Measurements from ENCODE around the gene CFAP20.

The CFAP20 gene

DNA sequence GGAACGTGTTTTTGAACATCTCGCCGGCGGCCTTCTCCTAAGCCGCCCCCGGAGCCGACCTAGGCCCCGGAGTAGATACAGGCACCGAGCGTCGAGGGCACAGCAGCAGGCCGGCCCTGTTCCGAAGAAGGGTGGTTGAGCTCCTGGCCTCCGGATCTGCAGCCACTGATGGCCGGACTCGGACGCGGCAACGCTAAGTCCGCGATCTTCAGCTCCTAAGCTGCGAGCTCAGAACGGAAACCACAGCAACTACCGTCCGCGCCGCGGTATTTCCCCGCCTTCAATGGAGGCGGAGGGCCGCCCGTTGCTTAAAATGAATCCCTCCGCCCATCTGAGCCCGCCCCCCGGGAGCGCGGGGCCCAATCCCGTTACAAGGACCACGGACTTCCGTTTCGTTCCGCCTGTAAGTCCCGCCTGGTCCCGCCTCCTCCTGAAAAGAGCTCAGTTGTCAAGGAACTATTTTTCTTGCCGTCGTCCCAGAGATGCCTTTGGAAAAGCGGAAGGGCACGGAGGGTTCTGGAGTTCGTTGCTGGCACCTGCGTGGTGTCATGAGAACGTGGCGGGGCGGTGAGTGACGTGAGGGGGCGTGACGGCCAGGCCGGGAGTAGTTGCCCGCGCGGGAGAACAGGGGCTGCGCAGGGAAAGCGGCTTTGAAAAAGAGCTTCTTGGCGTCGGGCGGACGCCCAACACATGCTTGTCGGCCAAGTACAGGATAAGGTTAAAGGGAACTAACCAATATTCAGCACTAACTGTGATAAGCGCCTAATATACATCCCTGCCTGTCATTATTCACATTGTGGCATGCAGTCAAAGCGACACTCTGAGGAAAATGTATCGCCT is at the start of gene CFAP20:
TSS of gene CFAP20 (minus strand) at position 285 of the 840 bp plus-strand sequence. CDS start at position 19, 266 bp downstream.
- peak; percentile 92 for DNase-seq (ENCODE audit: low read depth)

DNA sequence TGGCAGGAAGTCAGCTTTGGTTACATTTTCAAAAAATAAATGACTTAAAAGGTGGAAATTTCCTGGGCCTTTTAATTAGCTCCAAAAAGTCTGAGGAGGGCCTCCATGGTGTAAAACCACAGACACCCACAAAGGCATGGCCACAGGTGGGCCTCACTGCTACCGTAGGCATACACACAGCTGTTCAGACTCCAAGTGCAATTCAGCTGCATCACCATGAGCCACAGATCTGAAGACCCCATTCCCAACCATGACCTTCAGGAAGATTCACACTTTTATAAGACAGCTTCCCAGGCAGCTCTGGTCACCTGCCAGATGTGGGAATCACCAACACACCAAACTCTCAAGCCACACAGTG is 48.2 kb upstream of the CFAP20 start:
- no peak for DNase-seq (ENCODE audit: low read depth)

DNA sequence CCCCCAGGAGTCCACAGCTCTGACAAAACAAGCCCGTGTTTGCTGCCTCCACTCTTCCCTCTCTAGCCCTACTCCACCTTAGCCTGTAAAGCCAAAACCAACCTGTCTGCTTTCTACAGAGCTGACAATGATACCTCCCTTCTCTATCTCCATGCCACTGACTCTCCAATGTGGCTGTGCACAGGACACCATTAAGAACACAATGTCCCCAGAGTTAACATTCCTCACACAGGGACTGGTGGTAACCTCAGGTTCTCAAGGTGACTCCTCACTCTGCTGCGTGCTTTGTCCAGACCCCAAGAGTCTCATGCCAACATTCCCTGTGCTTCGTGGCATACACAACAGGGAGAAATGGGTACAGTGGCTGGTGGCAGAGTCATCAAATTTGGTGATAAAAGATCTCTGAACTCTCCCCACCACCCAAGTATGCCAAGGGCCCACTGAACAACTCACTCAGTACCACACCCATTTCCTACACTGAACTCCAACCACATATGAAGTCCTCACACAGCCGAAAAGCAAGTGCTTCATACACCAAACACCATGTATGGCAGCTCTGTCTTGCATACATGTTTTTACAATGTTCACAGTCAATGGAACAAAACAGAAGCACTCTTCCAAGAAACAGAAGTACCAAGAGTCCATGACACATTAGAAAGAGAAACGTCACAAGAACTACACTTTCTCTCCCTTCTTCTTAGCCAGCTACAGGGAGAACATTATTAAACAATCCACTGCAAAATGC is 47.6 kb upstream of the CFAP20 start:
- DNase-seq (ENCODE audit: low read depth), result no peak

DNA sequence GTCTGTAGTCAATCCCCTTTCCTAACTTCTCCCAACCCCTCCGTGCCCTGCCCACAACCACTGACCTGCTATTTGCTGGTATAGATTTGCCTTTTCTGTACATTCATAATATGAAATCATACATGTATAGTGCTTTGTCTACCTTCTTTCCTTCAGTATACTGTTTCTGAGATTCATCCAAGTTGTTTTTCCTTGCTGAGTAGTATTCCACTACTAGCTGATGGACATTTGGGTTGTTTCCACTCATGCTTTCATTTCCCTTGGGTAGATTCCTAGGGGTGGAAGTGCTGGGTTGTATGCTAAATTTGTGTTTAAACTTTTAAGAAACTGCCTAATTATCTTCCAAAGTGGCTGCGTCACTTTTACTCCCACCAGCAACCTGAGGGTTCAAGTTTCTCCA is 41.0 kb upstream of the CFAP20 start:
- DNase-seq (ENCODE audit: low read depth), result no peak

DNA sequence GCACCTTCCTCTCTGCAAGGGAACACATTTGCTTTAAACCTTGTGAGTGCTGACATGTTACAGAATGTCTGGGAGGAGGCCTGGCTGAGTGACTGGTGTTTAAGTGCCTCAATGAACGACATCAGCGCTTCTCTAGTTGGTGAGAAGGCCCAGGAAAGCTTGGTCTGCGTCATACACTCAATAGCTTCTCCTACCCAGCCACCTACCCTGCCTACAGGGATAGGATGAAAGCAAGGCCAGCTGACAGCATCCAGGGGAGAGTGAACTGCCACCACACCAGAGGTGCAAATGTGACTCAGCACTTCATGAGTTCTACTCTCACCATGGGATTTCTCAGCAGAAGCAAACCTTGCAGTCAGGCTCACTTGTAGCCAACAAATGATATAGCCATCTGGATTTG is 31.7 kb upstream of the CFAP20 start:
- DNase-seq (ENCODE audit: low read depth), result no peak

DNA sequence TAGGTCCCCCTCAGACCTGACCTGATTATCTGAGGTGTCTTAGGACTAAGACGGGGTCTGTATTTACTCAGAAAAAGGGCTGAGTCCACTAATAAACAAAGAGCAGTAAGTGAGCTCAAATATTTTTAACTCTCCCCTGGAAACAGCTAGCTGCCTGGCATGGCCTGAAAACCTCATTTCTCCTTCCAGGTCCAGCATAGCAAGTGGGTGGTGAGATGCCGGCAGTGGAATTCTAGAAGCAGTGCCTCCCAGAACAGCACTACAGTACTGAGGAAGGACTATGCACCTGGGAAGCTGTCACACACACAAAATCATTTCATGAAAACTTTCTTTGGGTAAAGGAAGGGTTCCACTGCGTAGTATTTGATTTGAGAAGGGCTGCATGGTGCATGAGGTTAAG is 29.5 kb upstream of the CFAP20 start:
- no peak for DNase-seq (ENCODE audit: low read depth)

DNA sequence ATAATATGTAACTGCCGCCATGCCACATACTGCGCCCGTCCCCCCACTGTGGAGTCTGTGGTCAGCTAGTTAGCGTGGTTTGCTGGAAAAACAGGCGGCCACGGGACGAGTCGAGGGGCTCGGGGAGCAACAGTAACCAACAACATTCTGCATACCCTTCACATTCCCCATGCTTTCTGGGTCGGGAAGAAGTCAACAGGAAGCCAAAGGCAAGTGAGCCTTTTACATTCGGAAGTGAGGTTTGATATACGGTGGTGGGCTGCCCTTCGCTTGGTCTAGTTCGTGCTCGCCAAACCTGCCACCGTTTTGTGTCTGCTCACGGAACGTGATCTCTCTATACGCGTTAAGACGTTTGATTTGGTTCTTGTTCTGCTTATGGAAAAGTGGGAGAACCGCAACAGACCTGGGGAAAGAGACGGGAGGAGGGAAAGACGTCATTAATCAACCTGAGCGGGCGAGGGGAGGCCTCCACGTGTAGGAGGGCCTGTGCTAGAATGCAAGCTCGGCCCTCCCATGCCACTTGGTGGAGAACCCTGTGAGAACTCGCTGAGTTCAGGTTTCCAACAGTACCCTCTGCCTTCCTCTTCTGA is 28.9 kb upstream of the CFAP20 start:
- DNase-seq (ENCODE audit: low read depth), result no peak

DNA sequence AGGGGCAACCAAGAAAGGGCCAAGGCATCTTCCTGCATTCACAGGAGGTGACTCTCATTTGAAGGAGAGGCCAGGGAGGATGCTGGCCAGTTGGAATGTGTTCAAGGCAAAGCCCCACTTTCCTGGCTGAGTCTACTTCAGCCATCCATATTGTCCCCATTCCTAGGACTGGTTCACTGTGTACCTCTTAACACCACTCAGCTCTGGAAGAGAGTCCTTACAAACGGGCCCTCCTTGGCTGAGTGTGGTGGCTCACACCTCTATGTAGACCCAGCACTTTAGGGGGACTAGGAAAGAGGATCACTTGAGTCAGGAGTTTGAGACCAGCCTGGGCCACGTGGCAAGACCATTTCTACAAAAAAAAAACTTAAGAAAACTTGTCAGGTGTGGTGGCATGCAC is 28.1 kb upstream of the CFAP20 start:
- no peak for DNase-seq (ENCODE audit: low read depth)

DNA sequence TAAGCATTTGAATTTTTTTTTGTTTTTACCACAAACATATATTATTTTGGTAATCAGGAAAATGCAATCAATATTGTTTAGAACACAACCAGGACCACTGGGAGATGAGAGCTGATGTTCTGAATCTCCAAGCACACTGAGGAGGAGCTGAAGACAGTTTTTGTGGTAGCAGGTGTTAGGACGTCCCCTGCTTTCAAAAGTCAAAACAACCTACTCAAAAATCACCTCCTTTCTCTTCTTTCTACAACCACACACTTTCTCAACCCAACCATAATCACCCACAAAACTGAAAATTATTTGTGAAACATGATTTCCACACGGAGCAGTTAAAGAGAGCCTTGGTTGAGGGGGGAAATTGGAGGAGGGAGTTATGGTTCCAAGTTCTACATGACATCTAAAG is 26.7 kb upstream of the CFAP20 start:
- no peak for DNase-seq (ENCODE audit: low read depth)

DNA sequence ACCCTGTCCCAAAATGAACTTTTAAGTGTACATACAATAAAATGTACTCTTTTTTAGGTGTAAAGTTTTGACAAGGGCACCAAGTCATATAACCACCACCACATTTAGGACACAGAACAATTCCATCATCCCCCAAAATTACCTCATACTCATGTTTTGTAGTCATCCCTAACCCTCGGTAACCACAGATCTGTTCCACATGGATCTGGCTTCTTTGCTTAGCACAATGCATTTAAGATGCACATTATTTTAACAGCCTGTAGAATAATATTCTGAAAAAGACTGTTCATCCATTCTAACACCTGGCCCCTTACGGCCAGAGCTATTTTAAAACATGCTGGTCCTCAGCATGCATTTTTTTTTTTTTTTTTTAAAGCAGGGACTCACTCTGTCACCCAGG is 25.2 kb upstream of the CFAP20 start:
- no peak for DNase-seq (ENCODE audit: low read depth)

DNA sequence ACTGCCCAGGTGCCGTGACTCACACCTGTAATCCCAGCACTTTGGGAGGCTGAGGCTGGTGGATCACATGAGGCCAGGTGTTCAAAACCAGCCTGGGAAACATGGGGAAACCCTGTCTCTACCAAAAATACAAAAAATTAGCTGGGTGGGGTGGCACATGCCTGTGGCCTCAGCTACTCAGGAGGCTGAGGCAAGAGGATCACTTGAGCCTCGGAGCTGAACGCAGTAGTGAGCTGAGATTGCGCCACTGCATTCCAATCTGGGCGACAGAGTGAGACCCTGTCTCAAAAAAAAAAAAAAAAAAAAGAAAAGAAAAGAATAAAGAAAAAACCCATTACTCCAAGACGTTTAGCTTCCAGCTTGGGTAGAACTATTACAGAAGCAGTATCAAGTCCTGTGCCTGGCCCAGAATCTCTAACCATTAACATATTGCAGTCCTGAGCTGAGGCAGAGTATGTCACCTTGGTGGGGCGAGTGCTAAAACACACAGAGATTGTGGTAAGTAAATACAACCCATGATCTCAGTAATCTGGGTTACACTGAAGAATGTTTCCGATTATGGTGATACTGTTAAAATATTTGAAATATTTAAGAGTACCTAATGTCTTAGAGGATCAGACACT is 23.2 kb upstream of the CFAP20 start:
- no peak for DNase-seq (ENCODE audit: low read depth)

DNA sequence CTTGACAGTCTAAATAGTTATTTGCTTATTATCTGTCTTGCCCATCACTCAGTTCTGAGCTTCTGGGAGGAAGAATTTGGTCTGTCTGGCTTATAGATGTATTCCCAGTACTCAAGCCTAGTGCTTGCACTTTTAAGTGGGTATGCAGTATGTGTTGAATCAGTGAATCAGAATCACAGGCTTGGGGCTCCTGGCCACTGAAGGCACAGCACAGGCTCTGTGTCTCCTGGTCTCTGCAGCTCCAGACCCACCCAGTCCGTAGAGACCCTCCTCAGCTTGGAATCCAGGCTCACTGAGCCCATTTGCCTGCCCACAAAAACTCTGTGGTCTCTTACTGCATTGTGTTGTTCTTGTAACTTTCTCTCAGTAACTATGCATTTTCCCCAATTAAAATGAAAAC is 19.3 kb upstream of the CFAP20 start:
- no peak for DNase-seq (ENCODE audit: low read depth)

DNA sequence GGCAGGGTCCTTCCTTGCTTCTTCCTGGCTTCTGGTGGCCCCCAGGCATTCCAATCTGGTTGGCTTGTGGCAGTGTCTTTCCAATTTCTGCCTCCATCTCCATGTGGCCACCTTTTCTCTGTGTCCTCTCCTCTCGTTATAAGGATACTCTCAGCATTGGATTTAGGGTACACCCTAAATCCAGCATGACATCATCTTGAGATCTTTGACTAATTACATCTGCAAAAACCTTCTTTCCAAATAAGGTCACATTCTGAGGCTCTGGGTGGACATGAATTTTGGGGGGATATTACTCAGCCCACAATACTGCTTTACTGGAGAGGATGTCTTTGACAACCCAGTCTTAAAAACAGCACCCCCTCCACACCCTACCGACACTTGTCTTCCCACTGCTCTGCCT is 18.9 kb upstream of the CFAP20 start:
- DNase-seq (ENCODE audit: low read depth), result no peak

DNA sequence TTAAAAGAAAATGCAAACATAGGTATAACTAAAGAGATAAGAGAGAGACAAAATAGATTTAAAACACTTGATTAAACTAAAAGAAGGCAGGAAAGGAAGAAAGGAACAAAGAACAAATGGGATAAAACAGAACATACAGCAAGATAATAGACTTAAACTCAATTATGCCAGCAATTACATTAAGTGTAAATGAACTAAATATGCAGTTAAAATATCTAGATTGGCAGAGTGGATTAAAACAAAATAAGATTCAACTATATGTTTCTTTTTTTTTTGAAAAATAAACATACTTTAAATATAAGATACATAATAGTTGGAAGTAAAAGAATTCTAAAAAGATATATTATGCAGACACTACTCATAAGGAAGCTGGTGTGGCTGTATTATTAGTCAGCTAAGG is 9.7 kb upstream of the CFAP20 start:
- no peak for DNase-seq (ENCODE audit: low read depth)

DNA sequence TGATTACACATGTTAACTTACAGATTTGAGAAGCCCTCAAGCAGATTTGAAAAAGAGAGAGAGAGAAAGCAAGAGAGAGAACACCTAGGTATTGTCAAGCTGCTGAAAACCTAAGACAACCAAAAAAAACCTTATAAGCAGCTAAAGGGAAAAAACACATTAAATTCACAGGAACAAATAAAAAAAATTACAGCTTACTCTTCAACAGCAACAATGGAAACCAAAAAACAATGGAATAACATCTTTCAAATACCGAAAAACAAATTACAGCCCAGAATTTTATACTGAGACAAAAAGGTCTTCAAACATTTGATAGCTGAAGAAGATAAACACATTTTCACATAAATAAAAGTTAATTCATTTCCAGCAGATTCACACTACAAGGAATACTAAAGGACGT is 8.4 kb upstream of the CFAP20 start:
- no peak for DNase-seq (ENCODE audit: low read depth)

DNA sequence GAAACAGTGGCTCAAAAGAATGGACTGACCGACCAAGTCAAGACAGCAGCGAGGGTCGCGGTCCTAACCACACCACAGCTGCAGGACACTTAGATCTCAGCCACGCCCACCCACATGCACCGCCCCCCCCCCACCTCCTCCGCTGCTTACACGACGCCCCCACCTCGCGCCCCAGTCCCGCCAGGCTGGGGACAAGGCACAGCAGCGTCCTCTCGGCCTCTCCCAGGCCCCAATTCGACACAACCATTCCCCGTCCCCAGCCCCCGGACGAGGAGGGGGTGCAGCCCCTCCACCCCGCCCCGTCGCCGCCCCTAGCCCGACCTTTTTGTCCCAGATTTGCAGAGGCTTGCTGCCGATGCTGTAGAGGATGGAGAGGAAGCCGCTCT is 477 bp downstream of the CFAP20 start:
- DNase-seq (ENCODE audit: low read depth), result no peak

DNA sequence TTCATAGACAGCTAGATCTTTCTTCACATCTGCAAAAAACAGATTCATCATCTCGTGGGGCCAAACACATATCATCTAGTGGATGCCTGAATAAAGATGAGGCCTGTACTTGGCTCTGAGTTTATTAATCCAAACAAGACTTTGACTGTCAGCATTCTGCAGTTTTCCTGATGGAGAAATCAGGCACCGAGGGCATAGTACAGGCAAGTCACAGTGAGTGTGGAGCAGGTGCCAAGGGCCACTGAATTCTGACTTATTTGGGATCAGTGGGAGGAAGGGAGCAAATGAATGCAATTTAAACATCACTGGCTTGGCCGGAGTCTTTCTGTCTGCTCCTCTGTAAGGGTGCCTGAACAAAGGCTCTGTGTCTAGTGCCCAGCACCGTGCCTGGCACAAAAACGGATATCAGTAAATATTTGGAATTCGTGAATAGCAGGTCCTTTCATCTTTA is 975 bp downstream of the CFAP20 start:
- no peak for DNase-seq (ENCODE audit: low read depth)

DNA sequence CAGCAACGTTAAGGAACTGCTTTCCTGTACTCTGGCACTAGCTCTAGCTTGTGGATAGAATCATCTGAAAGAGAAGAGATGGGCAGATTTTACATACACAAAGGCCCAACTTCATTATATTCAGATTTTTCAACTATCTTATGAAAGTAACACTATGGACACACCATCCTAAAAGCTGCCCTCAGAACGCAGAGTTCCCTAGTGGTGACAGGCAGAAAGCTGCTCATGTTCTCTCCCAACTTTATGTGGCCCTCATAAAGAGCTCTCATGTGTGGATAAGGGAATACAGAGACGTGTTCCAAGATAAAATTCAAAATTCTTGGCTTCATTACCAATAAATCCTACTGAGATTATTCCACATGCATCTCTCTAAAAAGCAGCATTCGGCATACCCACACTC is 1.5 kb downstream of the CFAP20 start:
- DNase-seq (ENCODE audit: low read depth), result no peak

DNA sequence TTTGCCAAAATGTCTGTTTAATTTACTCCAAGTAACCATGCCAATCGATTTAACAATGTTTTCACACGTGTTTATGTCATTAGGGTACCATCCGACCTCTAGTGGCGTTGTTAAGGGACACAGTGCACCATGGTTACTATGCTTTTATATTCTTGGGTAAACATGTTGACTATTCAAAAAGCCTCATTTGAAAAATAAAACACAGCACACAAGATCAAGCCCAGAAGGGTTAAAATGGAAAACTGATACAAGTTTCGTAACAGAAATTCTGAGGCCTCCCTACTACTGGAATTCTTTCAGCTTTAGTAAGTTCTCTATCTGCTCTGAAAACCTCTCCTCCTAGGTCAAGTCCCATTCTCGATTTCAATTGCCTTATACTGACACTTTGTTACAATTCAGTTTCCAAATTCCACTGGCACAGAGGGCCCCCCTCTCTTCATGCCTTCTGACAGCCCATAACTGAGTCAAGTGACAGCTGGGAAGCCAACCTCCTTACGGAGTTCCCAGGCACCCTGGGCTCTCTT is 2.1 kb downstream of the CFAP20 start:
- DNase-seq (ENCODE audit: low read depth), result no peak

DNA sequence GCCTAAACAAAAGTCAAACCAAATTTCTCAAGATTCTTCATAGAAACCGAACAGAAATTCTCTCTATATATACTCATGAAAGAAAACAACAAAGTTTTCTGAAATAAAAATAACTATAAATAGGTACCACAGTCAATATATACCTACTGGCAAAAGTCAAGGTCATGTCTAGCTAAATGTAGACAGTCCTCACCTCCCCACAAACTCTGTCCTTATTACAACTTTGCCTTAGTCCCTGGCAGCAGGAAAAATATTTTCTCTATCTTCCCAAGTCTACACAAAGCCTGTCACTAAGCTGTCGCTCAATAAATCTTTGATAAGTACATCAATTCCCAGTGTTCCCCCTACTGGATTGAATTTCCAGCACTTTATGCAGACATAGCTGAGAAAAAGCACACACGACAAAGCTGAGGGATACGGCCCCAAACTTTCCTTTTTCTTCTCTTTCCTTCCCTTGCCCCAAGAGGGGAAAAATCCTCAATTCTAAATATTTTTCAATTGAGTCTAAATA is 2.7 kb downstream of the CFAP20 start:
- DNase-seq (ENCODE audit: low read depth), result no peak

DNA sequence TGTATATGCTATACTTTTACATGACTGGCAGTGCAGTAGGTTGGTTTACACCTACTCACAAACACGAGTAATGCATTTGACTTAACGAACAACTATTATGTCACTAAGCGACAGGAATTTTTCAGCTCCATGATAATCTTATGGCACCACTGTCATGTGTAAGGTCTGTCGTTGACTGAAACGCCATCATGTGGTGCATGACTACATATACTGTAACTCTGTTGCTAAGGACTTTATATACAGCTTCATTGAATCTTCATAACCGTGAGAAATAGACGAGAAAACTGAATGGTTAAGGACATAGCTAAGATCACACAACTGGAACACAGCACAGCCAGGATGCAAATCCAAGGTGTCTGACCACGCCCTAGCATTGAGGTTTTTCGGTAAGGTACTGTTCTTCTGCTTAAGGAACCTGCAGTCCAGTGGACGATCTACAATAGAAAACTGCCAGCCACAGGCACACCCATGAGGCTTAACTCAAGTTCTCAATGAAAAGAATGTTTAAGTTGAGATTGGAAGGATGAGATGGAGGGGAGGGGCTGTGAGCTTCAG is 3.3 kb downstream of the CFAP20 start:
- no peak for DNase-seq (ENCODE audit: low read depth)

DNA sequence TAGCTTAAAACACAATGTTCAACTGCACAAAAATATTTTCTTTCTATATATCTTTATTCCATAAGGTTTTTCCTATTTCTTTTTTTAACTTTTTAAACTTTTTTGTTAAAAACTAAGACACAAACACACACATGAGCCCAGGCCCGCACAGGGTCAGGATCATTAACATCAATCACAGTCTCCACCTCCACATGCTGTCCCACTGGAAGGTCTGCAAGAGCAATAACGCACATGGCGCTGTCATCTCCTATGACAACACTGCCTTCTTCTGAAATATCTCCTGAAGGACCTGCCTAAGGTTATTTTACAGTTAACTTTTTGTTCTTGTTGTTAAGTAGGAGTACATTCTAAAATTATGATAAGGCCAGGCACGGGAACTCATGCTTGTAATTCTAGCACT is 4.1 kb downstream of the CFAP20 start:
- no peak for DNase-seq (ENCODE audit: low read depth)
